Measurements from ENCODE around the gene OOEP. TPM values are rescaled to one million over a fixed set of nuclear protein-coding genes. Genes with fewer than 3 reads are reported as not detected.

Gene OOEP
- not detected for total RNA-seq
- polyA plus RNA-seq: under 1 TPM in 2 of 3 donors, not detected in 1; 0.23 to 0.60 TPM

DNA sequence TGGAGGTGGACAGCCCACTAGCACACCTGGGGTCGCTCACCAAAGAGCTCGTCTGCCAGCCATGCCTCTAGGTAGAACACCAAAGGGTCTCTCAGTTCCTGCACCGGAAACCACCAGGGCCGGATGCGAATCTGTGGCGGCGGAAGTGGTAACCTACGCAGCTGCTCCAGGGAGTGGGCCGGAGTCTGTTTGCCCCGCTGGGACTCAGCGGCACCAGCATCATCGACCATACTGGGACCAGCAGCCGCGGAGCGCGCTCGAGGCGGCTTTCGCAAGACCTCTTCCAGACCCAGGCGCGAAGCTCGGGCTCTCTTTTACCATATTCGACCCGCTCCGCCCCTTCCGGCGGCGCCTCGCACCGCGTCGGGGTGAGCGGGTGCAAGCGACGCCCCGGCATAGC, at the start of gene OOEP:
Gene OOEP (minus strand): TSS at position 335 of the 400 bp plus-strand sequence. CDS start 105 bp downstream, at position 230.
- Histone ChIP-seq H3K27ac (no peak within 1 kb of the TSS), H3K4me1 (no peaks in the 10 kb centered on the region), H3K36me3 (no peaks in the 10 kb centered on the region), H3K9me3 (peaks cover 0 to 6% (median 5%) of the 10 kb centered on the region in 4 donors), H3K27me3 (no peaks in the 10 kb centered on the region), H3K4me3 (no peak within 1 kb of the TSS)
- intact Hi-C loops (cut with DNase I): no loop called here
- TF ChIP-seq CTCF (IDR thresholded peaks at IDR 0.05) (no peak), POLR2AphosphoS5 (IDR thresholded peaks at IDR 0.05) (no peak), POLR2A (IDR thresholded peaks at IDR 0.05) (no peak), EP300 (IDR thresholded peaks at IDR 0.05) (no peak)
- no peak for DNase-seq
- WGBS, 2 donors: 97% methylated on average over 36 of the region's 36 CpGs

GRCh38 chr6:73418081-73418741, 48.5 kb upstream of the OOEP start:
- H3K27ac ChIP-seq: no peak overlapping the region
- TF ChIP-seq POLR2AphosphoS5 (IDR thresholded peaks at IDR 0.05) (no peak), POLR2A (IDR thresholded peaks at IDR 0.05) (no peak), EP300 (IDR thresholded peaks at IDR 0.05) (no peak), CTCF (IDR thresholded peaks at IDR 0.05) (no peak)
- WGBS, 2 donors: 87 to 92% methylated on average over 11 of the region's 11 CpGs

DNA sequence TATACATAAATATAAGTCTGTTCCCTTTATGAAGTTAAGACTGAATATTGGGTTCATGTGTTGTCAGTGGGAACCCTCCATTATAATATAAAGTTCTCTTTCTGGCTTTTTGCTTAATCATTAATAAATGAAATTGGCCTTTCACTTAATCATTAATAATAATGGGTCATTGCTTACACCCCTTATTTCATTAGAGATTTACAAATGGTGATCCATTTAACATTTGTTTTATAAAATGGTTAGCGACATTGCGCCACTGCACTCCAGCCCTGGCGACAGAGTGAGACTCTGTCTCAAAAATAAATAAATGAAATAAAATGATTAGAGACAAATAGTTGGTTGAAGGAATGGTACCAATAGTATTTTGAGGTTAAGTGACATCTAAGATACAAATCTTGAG, 43.4 kb upstream of the OOEP start:
- Histone ChIP-seq H3K9me3 (no peaks in the 10 kb centered on the region), H3K27ac (no peak overlapping the region), H3K4me3 (no peak overlapping the region), H3K4me1 (no peaks in the 10 kb centered on the region), H3K36me3 (no peaks in the 10 kb centered on the region), H3K27me3 (no peaks in the 10 kb centered on the region)
- TF ChIP-seq EP300 (IDR thresholded peaks at IDR 0.05): no peak
- no peak for TF ChIP-seq POLR2AphosphoS5 (IDR thresholded peaks at IDR 0.05)
- TF ChIP-seq POLR2A (IDR thresholded peaks at IDR 0.05): no peak
- TF ChIP-seq CTCF (IDR thresholded peaks at IDR 0.05): no peak
- intact Hi-C loops (cut with DNase I): no loop called here
- DNase-seq: no peak
- WGBS, 2 donors: 98 to 99% methylated on average over 3 of the region's 3 CpGs

More at GRCh38 chr6:73418081-73418741, 48.5 kb upstream of the OOEP start:
- H3K27me3 ChIP-seq: no peaks in the 10 kb centered on the region
- no peaks in the 10 kb centered on the region for H3K9me3 ChIP-seq
- peaks cover 0 to 18% (median 0%) of the 10 kb centered on the region in 4 donors for H3K36me3 ChIP-seq
- intact Hi-C loops (cut with DNase I): no loop called here
- H3K4me3 ChIP-seq: no peak overlapping the region
- no peak for DNase-seq
- H3K4me1 ChIP-seq: no peaks in the 10 kb centered on the region

DNA sequence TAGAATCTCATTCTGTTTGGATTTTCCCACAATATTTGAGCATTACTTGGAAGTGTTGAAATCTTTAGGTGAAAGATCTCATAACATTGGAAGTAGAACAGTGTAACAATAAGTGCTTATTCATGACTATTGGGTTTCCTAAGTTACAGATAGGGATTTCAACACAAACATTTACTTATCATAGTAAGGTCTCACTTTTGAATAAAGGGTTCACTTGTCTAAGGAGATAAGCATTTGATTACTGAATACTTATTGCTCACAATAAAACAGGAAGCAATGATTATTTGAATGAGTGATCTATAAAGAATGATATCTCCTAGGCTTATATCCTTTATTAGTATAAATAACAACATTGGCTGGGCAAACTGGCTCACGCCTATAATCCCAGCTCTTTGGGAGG, 39.7 kb upstream of the OOEP start:
- H3K4me1 ChIP-seq: no peaks in the 10 kb centered on the region
- no peaks in the 10 kb centered on the region for H3K36me3 ChIP-seq
- H3K27ac ChIP-seq: no peak overlapping the region
- no peak for DNase-seq
- no peaks in the 10 kb centered on the region for H3K27me3 ChIP-seq
- intact Hi-C loops (cut with DNase I): no loop called here
- TF ChIP-seq CTCF (IDR thresholded peaks at IDR 0.05): no peak
- 71 to 89% methylated on average over 1 of the region's 1 CpG for WGBS, 2 donors
- no peaks in the 10 kb centered on the region for H3K9me3 ChIP-seq
- H3K4me3 ChIP-seq: no peak overlapping the region

- no peak for DNase-seq
- Histone ChIP-seq H3K4me1 (no peaks in the 10 kb centered on the region), H3K36me3 (no peaks in the 10 kb centered on the region), H3K27me3 (no peaks in the 10 kb centered on the region), H3K9me3 (no peaks in the 10 kb centered on the region), H3K27ac (no peak overlapping the region), H3K4me3 (no peak overlapping the region)
- TF ChIP-seq CTCF (IDR thresholded peaks at IDR 0.05): no peak
- no peak for TF ChIP-seq EP300 (IDR thresholded peaks at IDR 0.05)
- TF ChIP-seq POLR2AphosphoS5 (IDR thresholded peaks at IDR 0.05): no peak
- no peak for TF ChIP-seq POLR2A (IDR thresholded peaks at IDR 0.05)
- intact Hi-C loops (cut with DNase I): no loop called here
Observed at GRCh38 chr6:73400656-73401055, 31.0 kb upstream of the OOEP start.
